Uterus (tissue), 2 donors: Measurements from ENCODE around the gene LANCL3.

Source experiments
- POLR2A ChIP-seq, 2 donors: fragments of 450-650 bp; IDR thresholded peaks; one replicate each; pipeline ENCODE4 v1.6.1; 2016; ENCODE audit warnings: antibody characterized with exemption in 2 of 2, mild to moderate bottlenecking in 1 of 2, moderate library complexity in 1 of 2
- TF ChIP-seq, protein P1 (sequence below), 4 experiments: fragments of 200-600 bp in 2 of 4; fragments of 450-650 bp in 2 of 4; sonication (generic) in 2 of 4; IDR thresholded peaks; one replicate each; pipeline ENCODE4 v1.5.1; 2016 to 2019; ENCODE audit warnings: antibody characterized with exemption in 4 of 4, mild to moderate bottlenecking in 2 of 4, moderate library complexity in 1 of 4

GRCh38 chrX:37607243-37607642 is 35.8 kb downstream of the LANCL3 start:
- TF ChIP-seq, protein P1, sequence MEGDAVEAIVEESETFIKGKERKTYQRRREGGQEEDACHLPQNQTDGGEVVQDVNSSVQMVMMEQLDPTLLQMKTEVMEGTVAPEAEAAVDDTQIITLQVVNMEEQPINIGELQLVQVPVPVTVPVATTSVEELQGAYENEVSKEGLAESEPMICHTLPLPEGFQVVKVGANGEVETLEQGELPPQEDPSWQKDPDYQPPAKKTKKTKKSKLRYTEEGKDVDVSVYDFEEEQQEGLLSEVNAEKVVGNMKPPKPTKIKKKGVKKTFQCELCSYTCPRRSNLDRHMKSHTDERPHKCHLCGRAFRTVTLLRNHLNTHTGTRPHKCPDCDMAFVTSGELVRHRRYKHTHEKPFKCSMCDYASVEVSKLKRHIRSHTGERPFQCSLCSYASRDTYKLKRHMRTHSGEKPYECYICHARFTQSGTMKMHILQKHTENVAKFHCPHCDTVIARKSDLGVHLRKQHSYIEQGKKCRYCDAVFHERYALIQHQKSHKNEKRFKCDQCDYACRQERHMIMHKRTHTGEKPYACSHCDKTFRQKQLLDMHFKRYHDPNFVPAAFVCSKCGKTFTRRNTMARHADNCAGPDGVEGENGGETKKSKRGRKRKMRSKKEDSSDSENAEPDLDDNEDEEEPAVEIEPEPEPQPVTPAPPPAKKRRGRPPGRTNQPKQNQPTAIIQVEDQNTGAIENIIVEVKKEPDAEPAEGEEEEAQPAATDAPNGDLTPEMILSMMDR (IDR thresholded peaks at IDR 0.05), result no peak
- no peak for TF ChIP-seq POLR2A (IDR thresholded peaks at IDR 0.05)
